GM21576 (cell line): Measurements from ENCODE around the gene YWHAH.

Experiments used
- ATAC-seq: cut with Tn5 transposase; IDR thresholded peaks from one replicate; pipeline ENCODE4 v1.9.1; 2021; ENCODE audit warnings: mild to moderate bottlenecking, moderate library complexity; ENCODE audit not compliant: unreplicated experiment

The YWHAH gene

GRCh38 chr22:31947296-31947695 is 3.0 kb downstream of the YWHAH start:
- ATAC-seq, result no peak

GRCh38 chr22:31948002-31948401 is 3.7 kb downstream of the YWHAH start:
- no peak for ATAC-seq

- no peak for ATAC-seq
Observed at GRCh38 chr22:31950226-31950625, 5.9 kb downstream of the YWHAH start.

GRCh38 chr22:31951194-31952093 is 7.1 kb downstream of the YWHAH start:
- no peak for ATAC-seq

GRCh38 chr22:31952094-31952401 is 7.7 kb downstream of the YWHAH start:
- no peak for ATAC-seq

GRCh38 chr22:31952472-31952871 is 8.1 kb downstream of the YWHAH start:
- ATAC-seq, result no peak

- ATAC-seq, result no peak
Observed at GRCh38 chr22:31953261-31953660, 8.9 kb downstream of the YWHAH start.

GRCh38 chr22:31954535-31955523 is 10.5 kb downstream of the YWHAH start:
- no peak for ATAC-seq

GRCh38 chr22:31956360-31956759 is 12.0 kb downstream of the YWHAH start:
- no peak for ATAC-seq

- ATAC-seq, result no peak
Observed at GRCh38 chr22:31957970-31958594, 13.7 kb downstream of the YWHAH start.

- ATAC-seq, result no peak
Observed at GRCh38 chr22:31958625-31959239, 14.4 kb downstream of the YWHAH start.

- ATAC-seq, result no peak
Observed at GRCh38 chr22:31960767-31961166, 16.4 kb downstream of the YWHAH start.

GRCh38 chr22:31962387-31963125 is 18.2 kb downstream of the YWHAH start:
- no peak for ATAC-seq

- no peak for ATAC-seq
Observed at GRCh38 chr22:31968022-31968421, 23.7 kb downstream of the YWHAH start.

- ATAC-seq, result no peak
Observed at GRCh38 chr22:31969789-31970489, 25.6 kb downstream of the YWHAH start.

GRCh38 chr22:31970490-31971444 is 26.4 kb downstream of the YWHAH start:
- peak; percentile 54 for ATAC-seq

GRCh38 chr22:31972180-31972579 is 27.8 kb downstream of the YWHAH start:
- ATAC-seq, result no peak

- no peak for ATAC-seq
Observed at GRCh38 chr22:31973739-31974138, 29.4 kb downstream of the YWHAH start.
